Body of pancreas (tissue), 4 donors: ENCODE data around the gene GGTA1.

Source experiments
- CTCF ChIP-seq, 7 experiments: fragments of 450-650 bp in 4 of 7; fragments of 200-600 bp in 3 of 7; sonication (generic) in 3 of 7; IDR thresholded peaks; one replicate each; pipeline ENCODE4 v1.5.1; 2016 to 2019; ENCODE audit warnings: antibody characterized with exemption in 7 of 7
- POLR2A ChIP-seq, 3 donors: fragments of 450-650 bp; IDR thresholded peaks; one replicate each; pipeline ENCODE4 v1.6.1; 2016; ENCODE audit warnings: antibody characterized with exemption in 3 of 3, mild to moderate bottlenecking in 2 of 3

GRCh38 chr9:121484651-121485446 lies 14.8 kb downstream of the GGTA1 start:
- no peak for TF ChIP-seq POLR2A (IDR thresholded peaks at IDR 0.05)
- TF ChIP-seq CTCF (IDR thresholded peaks at IDR 0.05), result no peak
